Ascending aorta (tissue), 2 donors: Measurements from ENCODE around the gene CDC14B. TPM values are rescaled to one million over a fixed set of nuclear protein-coding genes. Genes with fewer than 3 reads are reported as not detected.

Source experiments
- DNase-seq, 2 donors: peaks; one replicate each; pipeline ENCODE4 v3.0.0-alpha.2; 2019; ENCODE audit warnings: low spot score in 2 of 2
- H3K27ac ChIP-seq, 2 donors: fragments of 200-600 bp; sonication (generic); one replicate each; pipeline ENCODE4 v1.5.1; 2016 to 2017; ENCODE audit warnings: mild to moderate bottlenecking in 1 of 2
- H3K27me3 ChIP-seq: fragments of 200-600 bp; sonication (generic); one replicate; pipeline ENCODE4 v1.5.1; 2017
- H3K36me3 ChIP-seq, 2 donors: fragments of 200-600 bp; sonication (generic); one replicate each; pipeline ENCODE4 v1.5.1; 2016
- H3K4me1 ChIP-seq, 2 donors: fragments of 200-600 bp; sonication (generic); one replicate each; pipeline ENCODE4 v1.5.1; 2016 to 2017; ENCODE audit warnings: mild to moderate bottlenecking in 1 of 2
- H3K4me3 ChIP-seq, 2 donors: fragments of 200-600 bp; sonication (generic); one replicate each; pipeline ENCODE4 v1.5.1; 2016 to 2017; ENCODE audit warnings: mild to moderate bottlenecking in 1 of 2
- H3K9me3 ChIP-seq, 2 donors: fragments of 200-600 bp; sonication (generic); one replicate each; pipeline ENCODE4 v1.5.1; 2016
- intact Hi-C: fragments of 100-400 bp; cut with DNase I; formaldehyde crosslinking; loops from one replicate; pipeline ENCODE4 v1.15.1; 2023
- total RNA-seq: library from RNA; depleted of rRNA; stranded (reverse); fragments of >200 nt; gene quantifications from one replicate; pipeline ENCODE4 v1.1.0, GENCODE V29; 2016
- TF ChIP-seq, protein P1 (sequence below), 3 experiments: fragments of 200-600 bp in 2 of 3; fragments of 450-650 bp in 1 of 3; sonication (generic) in 2 of 3; IDR thresholded peaks; one replicate each; pipeline ENCODE4 v1.5.1; 2016 to 2019; ENCODE audit warnings: antibody characterized with exemption in 3 of 3, mild to moderate bottlenecking in 1 of 3, moderate library complexity in 1 of 3

CDC14B gene
- total RNA-seq, 1 donor from 2014 or later: 47.8 TPM

DNA sequence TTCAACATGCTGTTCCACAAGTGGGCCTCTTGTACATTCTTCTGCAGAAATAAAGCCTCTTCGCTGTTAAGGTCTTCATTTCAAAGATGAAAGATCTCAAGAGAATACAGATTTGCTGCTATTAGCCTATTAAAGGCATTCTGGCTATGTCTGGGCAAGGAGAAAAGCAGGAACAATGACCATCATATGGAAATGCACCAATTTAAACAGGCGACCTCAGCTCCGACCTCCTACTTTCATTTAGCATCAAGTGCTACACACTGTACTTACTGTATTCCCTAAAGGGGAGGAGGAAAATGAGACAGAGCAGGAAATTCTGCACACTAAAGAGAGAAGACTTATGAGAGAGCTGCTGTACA lies 104.9 kb downstream of the CDC14B start:
- peaks cover 3 to 37% of the 10 kb centered on the region in 2 donors for H3K4me1 ChIP-seq
- TF ChIP-seq, protein P1, sequence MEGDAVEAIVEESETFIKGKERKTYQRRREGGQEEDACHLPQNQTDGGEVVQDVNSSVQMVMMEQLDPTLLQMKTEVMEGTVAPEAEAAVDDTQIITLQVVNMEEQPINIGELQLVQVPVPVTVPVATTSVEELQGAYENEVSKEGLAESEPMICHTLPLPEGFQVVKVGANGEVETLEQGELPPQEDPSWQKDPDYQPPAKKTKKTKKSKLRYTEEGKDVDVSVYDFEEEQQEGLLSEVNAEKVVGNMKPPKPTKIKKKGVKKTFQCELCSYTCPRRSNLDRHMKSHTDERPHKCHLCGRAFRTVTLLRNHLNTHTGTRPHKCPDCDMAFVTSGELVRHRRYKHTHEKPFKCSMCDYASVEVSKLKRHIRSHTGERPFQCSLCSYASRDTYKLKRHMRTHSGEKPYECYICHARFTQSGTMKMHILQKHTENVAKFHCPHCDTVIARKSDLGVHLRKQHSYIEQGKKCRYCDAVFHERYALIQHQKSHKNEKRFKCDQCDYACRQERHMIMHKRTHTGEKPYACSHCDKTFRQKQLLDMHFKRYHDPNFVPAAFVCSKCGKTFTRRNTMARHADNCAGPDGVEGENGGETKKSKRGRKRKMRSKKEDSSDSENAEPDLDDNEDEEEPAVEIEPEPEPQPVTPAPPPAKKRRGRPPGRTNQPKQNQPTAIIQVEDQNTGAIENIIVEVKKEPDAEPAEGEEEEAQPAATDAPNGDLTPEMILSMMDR (IDR thresholded peaks at IDR 0.05): no peak
- H3K9me3 ChIP-seq: no peaks in the 10 kb centered on the region
- peak overlapping the region; percentile 77 to 79 for H3K27ac ChIP-seq
- intact Hi-C loops: no loop called here
- peaks cover 4 to 5% of the 10 kb centered on the region in 2 donors for H3K36me3 ChIP-seq
- H3K27me3 ChIP-seq: no peaks in the 10 kb centered on the region
- DNase-seq: no peak
- H3K4me3 ChIP-seq: peak overlapping the region in 1 of 2 donors; percentile 34

DNA sequence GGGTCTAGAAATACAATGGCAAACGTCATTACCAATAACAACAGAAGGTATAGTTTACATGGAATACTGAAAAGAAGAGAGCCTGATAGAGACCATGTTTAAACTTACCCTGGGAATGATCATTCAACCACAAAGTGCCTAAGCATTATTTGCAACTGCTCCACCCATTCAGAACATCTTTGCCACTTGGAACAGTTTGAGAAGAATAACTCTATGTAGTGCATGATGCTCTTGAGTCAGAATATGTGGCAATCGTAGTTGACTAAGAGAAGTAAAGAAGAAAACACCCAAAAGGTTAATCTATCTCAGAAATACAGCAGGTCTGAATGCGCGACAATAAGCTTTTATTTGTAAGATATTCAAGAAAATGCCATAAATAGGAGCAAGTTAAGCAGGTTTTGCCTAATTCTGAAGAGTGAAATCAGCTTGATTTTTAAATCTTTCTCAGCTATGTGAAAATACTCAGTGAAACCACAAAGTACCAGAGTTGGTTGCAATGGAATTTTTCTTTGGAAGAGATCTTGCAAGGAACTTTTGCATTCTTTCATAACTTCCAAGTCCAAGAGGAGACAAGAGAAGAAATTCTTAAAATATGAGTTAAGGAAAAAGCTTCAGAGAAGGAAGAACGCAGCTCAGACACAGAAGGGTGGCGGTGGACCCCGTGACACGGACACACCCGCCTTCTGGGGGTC lies 105.4 kb downstream of the CDC14B start:
- Histone ChIP-seq H3K9me3 (no peaks in the 10 kb centered on the region), H3K4me1 (peaks cover 3 to 40% of the 10 kb centered on the region in 2 donors), H3K4me3 (peak overlapping the region in 1 of 2 donors; percentile 34), H3K27me3 (no peaks in the 10 kb centered on the region), H3K36me3 (peaks cover 4 to 5% of the 10 kb centered on the region in 2 donors), H3K27ac (peak overlapping the region; percentile 77 to 79)
- TF ChIP-seq, protein P1 (IDR thresholded peaks at IDR 0.05): no peak
- DNase-seq: no peak
- intact Hi-C loops: no loop called here

DNA sequence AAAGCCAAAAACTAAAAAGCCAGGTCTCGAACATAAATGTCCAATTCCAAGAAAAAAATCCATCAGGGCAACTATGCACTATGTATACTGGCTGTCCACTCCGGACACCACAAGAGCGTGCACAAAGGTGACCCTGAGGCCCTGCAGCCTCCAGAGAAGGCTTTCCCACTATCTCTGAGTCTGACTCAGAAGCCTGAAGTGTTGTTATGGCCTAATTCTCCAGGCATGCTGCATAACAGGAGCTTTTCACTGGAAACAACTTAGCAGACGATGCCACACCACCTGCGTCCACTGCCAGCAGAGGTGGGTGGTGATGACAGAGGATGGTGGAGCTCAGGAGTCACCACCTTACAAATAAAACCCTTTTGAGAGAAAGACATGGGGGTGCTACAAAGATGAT lies 106.0 kb downstream of the CDC14B start:
- Histone ChIP-seq H3K9me3 (no peaks in the 10 kb centered on the region), H3K4me3 (no peak overlapping the region), H3K4me1 (peaks cover 7 to 44% of the 10 kb centered on the region in 2 donors), H3K27me3 (no peaks in the 10 kb centered on the region), H3K36me3 (peaks cover 4 to 5% of the 10 kb centered on the region in 2 donors), H3K27ac (peak overlapping the region; percentile 77 to 79)
- intact Hi-C loops: no loop called here
- no peak for DNase-seq
- TF ChIP-seq, protein P1 (IDR thresholded peaks at IDR 0.05): no peak

DNA sequence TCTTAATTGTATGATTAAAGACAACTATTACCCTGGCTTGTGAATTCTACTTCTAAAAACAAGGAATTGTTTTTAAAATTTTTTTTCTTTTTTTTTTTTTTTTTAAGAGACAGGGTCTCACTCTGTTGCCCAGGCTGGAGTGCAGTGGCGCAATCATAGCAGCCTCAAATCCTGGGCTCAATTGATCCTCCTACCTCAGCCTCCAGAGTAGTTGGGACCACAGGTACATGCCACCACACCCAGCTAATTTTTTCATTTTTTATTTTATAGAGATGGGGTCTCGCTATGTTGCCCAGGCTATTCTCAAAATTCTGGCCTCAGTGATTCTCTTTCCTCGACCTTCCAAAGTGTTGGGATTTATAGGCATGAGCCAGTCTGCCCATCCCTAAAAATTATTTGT lies 107.4 kb downstream of the CDC14B start:
- TF ChIP-seq, protein P1 (IDR thresholded peaks at IDR 0.05): no peak
- Histone ChIP-seq H3K9me3 (no peaks in the 10 kb centered on the region), H3K27me3 (no peaks in the 10 kb centered on the region), H3K4me1 (peaks cover 9 to 53% of the 10 kb centered on the region in 2 donors), H3K27ac (peak overlapping the region; percentile 79 to 85), H3K4me3 (no peak overlapping the region), H3K36me3 (peaks cover 4 to 5% of the 10 kb centered on the region in 2 donors)
- DNase-seq: no peak
- intact Hi-C loops: no loop called here

DNA sequence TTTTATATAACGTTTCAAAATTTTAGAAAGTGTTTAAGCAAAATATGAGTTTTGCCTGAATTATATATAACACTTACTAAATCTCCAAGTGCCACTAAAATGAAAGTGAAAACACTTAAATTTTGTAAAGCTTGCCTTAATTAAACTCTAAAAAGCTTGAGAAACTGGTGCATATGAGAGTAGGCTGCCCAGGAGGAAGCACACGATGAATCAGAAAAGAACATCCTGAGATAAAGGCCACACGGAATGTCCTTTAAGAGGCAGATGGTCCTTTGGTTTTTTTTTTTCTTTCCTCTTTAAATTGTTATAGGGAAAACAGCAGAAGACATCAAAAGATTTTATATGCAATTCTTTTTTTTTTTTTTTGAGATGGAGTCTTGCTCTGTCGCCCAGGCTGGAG lies 109.4 kb downstream of the CDC14B start:
- Histone ChIP-seq H3K9me3 (no peaks in the 10 kb centered on the region), H3K4me3 (no peak overlapping the region), H3K4me1 (peaks cover 9 to 49% of the 10 kb centered on the region in 2 donors), H3K27me3 (no peaks in the 10 kb centered on the region), H3K36me3 (peaks cover 4 to 5% of the 10 kb centered on the region in 2 donors), H3K27ac (peak overlapping the region; percentile 77 to 85)
- TF ChIP-seq, protein P1 (IDR thresholded peaks at IDR 0.05): no peak
- DNase-seq: no peak
- intact Hi-C loops: no loop called here
